Kidney (tissue), 14 donors: ENCODE measurements around the gene SRRM5. TPM values are rescaled to one million over a fixed set of nuclear protein-coding genes. Genes with fewer than 3 reads are reported as not detected.

Source experiments
- DNase-seq, 5 donors: peaks; one replicate each; pipeline ENCODE4 v3.0.0-alpha.2; 2013 to 2020
- FAIRE-seq: peaks from 2 replicates; lab custom pipeline; 2012; peaks lifted over from hg19 to GRCh38; lab: Jason Lieb, UNC
- H3K27ac ChIP-seq, 2 donors: one replicate each; pipeline ENCODE4 v1.7.0; 2013; ENCODE audit warnings: low read depth in 2 of 2, low read length in 2 of 2, inconsistent platforms in 1 of 2
- H3K27me3 ChIP-seq: one replicate; pipeline ENCODE4 v1.7.1; 2013; ENCODE audit warnings: low read length, inconsistent platforms; ENCODE audit not compliant: control insufficient read depth, insufficient read depth
- H3K36me3 ChIP-seq, 3 donors: one replicate each; pipeline versions ENCODE4 v1.7.0 to v1.7.1; 2013; ENCODE audit warnings: low read length in 3 of 3, control low read depth in 1 of 3, inconsistent platforms in 1 of 3; ENCODE audit not compliant: insufficient read depth in 3 of 3, control insufficient read depth in 2 of 3
- H3K4me1 ChIP-seq, 3 donors: one replicate each; pipeline versions ENCODE4 v1.7.0 to v1.7.1; 2013; ENCODE audit warnings: low read length in 3 of 3, inconsistent platforms in 1 of 3, low read depth in 1 of 3; ENCODE audit not compliant: control insufficient read depth in 2 of 3, insufficient read depth in 2 of 3
- H3K4me3 ChIP-seq, 3 donors: one replicate each; pipeline versions ENCODE4 v1.7.0 to v1.8.1; 2013; ENCODE audit warnings: low read length in 3 of 3, control low read depth in 1 of 3, inconsistent platforms in 1 of 3
- H3K9ac ChIP-seq, 3 donors: one replicate each; pipeline versions ENCODE4 v1.7.0 to v1.7.1; 2013; ENCODE audit warnings: low read length in 3 of 3, control low read depth in 1 of 3, inconsistent platforms in 1 of 3
- H3K9me3 ChIP-seq, 3 donors: one replicate each; pipeline versions ENCODE4 v1.7.0 to v1.7.1; 2013; ENCODE audit warnings: low read length in 3 of 3, control low read depth in 1 of 3, inconsistent platforms in 1 of 3; ENCODE audit not compliant: control insufficient read depth in 2 of 3, insufficient read depth in 1 of 3
- intact Hi-C: fragments of 100-400 bp; cut with DNase I; formaldehyde crosslinking; loops from one replicate; pipeline ENCODE4 v1.11.1; 2022
- polyA plus RNA-seq: library from polyadenylated mRNA; stranded (reverse); fragments of 350-450 nt; fragmentation: Illumina TruSeq; extraction: RNeasy Lipid Tissue Mini Kit (QIAGEN cat#74804); gene quantifications from one replicate; pipeline ENCODE4 v1.2.3, GENCODE V29; 2014; ENCODE audit warnings: low read depth, low replicate concordance; ENCODE audit not compliant: insufficient read depth
- total RNA-seq: library from RNA; stranded (reverse); fragmentation: NEBNext Ultra II Directional; extraction: Animal tissue kit (Norgen Biotek cat#: 25700); gene quantifications from one replicate; pipeline ENCODE4 v1.2.1, GENCODE V29; 2021
- TF ChIP-seq, protein P1 (sequence below): IDR thresholded peaks from 3 replicates; pipeline ENCODE4 v1.5.1; 2012; ENCODE audit warnings: mild to moderate bottlenecking, moderate library complexity, borderline replicate concordance; ENCODE audit not compliant: insufficient read depth; ENCODE audit errors: extremely low read depth
- donor health status: control.
- donor health status: control.
- donor health status: control.
- donor health status: control.
- donor health status: control.
- donor health status: DM: yes; HTN: yes; CAD: no.
- donor health status: Normal renal cell carcinoma (clear cell type).

SRRM5 gene
- total and polyA plus RNA-seq, 2 donors from 2014 or later, result 0.22 to 0.28 TPM

DNA sequence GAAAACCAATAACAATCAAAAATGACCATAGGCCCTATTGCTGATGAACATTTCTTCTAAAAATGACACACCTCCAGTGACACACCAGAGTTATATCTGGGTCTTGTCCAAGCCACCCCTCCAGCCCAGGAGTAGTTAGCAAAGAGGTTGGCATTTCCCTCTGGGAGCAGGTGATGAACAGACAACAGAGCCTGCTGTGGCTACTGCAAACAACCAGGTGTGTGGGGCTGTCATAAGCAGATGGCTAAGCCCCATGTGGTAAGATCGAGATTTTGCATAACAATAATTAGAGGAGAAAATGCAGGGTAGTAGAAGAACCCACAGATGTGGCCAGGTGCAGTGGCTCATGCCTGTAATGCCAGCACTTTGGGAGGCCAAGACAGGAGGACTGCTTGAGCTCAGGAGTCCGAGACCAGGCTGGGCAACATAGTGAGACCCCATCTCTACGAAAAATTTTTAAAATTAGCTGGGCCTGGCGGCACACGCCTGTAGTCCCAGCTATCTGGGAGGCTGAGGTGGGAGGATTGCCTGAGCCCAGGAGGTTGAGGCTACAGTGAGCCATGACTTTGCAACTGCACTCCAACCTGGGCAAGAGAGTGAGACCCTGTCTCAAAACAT is 41.6 kb upstream of the SRRM5 start:
- no peaks in the 10 kb centered on the region for H3K9me3 ChIP-seq
- no peak for DNase-seq
- H3K9ac ChIP-seq, result no peak overlapping the region
- peaks cover 0 to 6% (median 5%) of the 10 kb centered on the region in 3 donors for H3K4me1 ChIP-seq
- no peak overlapping the region for H3K27ac ChIP-seq
- no peak overlapping the region for H3K4me3 ChIP-seq
- H3K36me3 ChIP-seq, result peaks cover 0 to 6% (median 0%) of the 10 kb centered on the region in 3 donors
- no peaks in the 10 kb centered on the region for H3K27me3 ChIP-seq
- no peak for FAIRE-seq
- TF ChIP-seq, protein P1, sequence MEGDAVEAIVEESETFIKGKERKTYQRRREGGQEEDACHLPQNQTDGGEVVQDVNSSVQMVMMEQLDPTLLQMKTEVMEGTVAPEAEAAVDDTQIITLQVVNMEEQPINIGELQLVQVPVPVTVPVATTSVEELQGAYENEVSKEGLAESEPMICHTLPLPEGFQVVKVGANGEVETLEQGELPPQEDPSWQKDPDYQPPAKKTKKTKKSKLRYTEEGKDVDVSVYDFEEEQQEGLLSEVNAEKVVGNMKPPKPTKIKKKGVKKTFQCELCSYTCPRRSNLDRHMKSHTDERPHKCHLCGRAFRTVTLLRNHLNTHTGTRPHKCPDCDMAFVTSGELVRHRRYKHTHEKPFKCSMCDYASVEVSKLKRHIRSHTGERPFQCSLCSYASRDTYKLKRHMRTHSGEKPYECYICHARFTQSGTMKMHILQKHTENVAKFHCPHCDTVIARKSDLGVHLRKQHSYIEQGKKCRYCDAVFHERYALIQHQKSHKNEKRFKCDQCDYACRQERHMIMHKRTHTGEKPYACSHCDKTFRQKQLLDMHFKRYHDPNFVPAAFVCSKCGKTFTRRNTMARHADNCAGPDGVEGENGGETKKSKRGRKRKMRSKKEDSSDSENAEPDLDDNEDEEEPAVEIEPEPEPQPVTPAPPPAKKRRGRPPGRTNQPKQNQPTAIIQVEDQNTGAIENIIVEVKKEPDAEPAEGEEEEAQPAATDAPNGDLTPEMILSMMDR, result no peak
- intact Hi-C loops, result no loop called here

DNA sequence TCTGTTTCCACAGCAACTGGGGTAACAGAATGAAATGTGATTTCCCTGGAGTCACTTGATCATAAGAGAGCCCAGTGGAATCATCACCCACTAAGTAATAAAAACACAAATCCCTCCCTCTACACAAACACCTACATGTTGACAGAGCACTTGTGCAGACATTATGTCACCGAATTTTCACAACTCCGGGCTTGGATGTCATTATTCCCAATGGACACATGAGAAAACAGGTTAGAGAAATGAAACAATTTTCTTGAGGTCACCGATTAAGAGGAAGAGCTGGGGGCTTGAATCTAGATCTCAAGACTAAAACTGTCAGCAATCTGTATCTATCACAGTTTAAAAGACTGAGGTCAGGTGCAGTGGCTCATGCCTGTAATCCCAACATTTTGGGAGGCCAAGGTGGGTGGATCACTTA is 39.7 kb upstream of the SRRM5 start:
- Histone ChIP-seq H3K36me3 (peaks cover 0 to 6% (median 0%) of the 10 kb centered on the region in 3 donors), H3K4me1 (peaks cover 0 to 8% (median 5%) of the 10 kb centered on the region in 3 donors), H3K4me3 (no peak overlapping the region), H3K9ac (no peak overlapping the region), H3K27me3 (no peaks in the 10 kb centered on the region), H3K9me3 (no peaks in the 10 kb centered on the region), H3K27ac (no peak overlapping the region)
- FAIRE-seq, result no peak
- intact Hi-C loops, result no loop called here
- TF ChIP-seq, protein P1, result no peak
- no peak for DNase-seq

DNA sequence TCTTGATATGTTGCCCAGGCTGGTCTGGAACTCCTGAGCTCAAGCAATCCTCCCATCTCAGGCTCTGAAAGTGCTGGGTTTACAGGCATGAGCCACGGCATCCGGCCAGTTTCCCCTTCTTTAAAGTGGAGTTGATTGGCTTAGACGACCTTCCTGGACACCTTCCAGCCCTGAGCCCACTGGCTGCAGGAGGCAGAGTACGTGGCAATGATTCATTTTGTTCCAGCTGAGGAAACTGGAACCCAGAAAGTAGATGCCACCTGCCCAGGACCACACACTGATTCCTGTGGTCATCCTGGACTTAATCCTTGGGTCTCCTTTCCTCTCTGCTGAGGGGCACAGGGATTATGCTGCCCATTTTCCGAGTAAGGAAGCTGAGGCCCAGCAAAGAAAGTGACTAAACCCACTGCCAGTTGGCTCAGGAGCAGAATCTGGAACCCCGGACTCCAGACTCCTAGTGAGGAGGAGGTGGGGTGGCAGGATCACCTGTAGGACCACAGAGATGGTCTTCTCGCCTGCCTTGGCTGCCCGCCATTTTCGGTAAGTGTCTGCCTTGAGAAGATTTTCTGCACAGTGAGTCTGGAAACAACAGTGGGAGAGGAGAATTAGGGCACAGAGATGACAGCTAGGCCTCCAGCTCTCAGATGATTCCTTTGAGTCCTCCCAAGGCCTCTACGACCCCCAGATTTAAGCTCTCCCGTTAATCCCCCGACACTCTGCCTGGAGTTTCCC is 37.3 kb upstream of the SRRM5 start:
- H3K4me1 ChIP-seq, result peaks cover 0 to 8% (median 5%) of the 10 kb centered on the region in 3 donors
- TF ChIP-seq, protein P1, result no peak
- intact Hi-C loops, result no loop called here
- DNase-seq, result peak in 2 of 5 donors; percentile 39 to 60
- H3K9me3 ChIP-seq, result no peaks in the 10 kb centered on the region
- FAIRE-seq, result no peak
- no peaks in the 10 kb centered on the region for H3K27me3 ChIP-seq
- H3K27ac ChIP-seq, result peak overlapping the region; percentile 62 to 65
- peaks cover 0 to 6% (median 0%) of the 10 kb centered on the region in 3 donors for H3K36me3 ChIP-seq
- H3K4me3 ChIP-seq, result peak overlapping the region; percentile 76 to 98 (median 89)
- H3K9ac ChIP-seq, result peak overlapping the region; percentile 69 to 94 (median 74)
